ENCODE results near the gene SLC18A3.

SLC18A3 gene

GRCh38 chr10:49596493-49596809, 13.7 kb upstream of the SLC18A3 start:
- DNase-seq (ENCODE audit: low spot score): no peak

DNA sequence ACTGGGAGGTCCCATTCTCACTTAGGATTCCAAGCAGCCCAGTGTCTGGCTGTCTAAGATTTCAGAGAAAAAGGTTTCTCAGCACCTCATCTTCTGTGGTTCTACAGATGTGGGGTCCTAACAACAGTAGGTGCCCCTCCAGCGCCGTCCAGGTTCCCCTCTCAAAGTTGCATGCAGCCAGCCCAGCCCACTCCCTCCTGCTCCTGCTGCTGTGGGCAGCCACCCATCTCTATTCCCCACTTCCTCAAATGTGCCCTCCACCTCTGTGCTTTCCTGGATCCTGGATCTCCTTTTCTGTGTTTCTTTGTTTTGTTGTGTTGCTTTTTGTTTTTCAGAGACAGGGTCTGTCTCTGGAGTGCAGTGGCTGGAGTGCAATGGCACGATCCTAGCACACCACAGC, 13.3 kb upstream of the SLC18A3 start:
- no peak for DNase-seq (ENCODE audit: low spot score)

DNA sequence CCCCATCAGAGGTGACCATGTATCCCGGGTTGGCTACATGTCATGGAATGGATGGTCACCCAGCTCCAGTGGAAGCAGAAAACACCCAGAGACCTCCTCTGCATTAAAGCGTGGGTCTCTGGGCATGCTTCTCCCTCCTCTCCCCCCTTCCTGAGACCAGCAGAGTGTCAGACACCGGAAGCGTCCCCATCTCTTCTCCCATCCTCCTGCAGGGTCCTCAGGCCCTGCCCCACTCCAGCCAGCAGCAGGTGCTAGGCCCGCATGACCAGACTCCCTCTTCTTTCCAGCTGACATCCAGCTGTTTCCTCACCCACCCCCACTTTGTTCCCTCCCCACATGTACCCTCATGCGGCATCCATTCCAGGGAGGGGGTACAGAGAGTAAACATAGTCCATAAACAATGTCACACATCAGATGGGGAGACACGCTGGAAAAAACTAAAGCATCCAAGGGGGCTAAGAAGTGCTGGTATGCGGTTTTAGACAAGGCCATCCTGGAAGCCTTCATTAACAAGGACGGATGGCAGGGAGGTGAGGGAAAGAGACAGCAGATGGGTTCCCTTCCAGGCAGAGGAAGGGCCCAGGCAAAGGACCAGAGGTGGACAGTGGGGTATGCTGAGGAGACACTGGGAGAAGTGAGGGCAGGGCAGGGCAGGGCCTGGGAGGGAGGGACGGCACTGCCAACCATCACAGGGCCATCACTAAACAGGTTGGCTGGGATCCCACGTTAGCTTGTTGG, 12.5 kb upstream of the SLC18A3 start:
- no peak for DNase-seq (ENCODE audit: low spot score)

DNA sequence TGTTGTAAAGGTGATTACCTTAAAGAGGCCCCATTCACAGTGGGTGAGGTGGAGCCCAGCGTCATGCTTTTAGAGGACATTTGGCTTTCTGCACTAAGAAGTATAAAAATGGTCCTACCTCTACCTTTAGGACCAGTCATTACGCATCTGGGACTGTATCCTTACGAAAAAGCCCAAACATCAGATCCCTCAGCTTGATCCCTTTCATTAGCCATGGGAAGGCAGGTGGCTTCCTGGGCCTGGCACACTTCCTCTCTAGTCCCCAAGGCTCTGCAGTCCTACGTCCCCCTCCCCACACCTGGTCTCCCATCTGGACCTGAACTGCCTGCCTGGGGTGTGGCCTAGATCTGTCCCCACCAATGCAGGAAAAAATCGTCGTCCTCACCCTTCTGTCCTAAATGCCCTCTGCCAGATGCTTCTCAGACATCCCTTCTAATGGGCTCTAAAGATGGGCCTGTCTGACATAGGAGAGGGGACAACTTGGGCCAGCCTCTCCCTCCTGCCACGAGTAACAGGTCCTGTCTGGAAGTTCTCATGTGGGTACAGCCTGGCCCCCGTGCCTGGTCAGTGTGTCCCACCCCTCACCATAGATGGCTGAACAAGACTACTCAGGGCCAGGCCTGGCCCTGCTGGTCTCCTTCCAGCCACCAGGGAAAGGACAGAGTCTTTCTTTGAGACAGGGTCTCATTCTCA, 11.8 kb upstream of the SLC18A3 start:
- no peak for DNase-seq (ENCODE audit: low spot score)

DNA sequence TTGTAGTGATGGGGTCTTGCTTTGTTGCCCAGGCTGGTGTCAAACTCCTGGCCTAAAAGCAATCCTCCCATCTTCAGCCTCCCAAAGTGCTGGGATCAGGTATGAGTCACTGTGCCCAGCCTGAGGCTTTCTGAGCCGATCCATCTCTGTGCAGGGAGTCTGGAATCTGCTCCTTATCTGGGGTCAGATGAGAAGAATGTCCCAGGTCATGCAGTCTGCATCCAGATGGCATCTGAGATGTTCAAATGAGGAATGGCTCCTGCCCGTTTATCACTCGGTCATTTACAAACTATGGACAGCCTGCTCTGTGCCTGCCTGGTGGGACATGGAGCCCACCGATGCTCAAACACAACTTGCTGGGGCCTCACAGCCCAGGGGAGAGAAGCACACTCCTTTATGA, 11.1 kb upstream of the SLC18A3 start:
- DNase-seq (ENCODE audit: low spot score): no peak

DNA sequence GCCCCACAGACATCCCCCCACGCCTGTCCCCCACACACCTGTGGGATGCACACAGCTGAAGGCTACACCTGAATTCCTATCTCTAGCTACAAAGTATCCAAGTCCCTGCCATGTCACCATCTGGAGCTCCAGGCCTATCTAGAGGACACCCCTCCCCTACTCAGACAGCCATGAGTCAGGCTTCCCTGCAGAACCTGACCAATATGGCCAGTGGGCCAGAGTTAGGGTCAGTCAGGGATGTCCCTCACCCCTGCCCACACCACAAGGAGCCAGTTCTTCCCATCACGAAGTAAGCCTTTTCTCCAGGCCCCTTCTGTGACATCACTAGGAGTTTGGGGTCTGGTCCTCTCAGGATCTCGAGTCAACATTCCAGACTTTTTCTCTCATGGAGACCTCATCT, 10.6 kb upstream of the SLC18A3 start:
- no peak for DNase-seq (ENCODE audit: low spot score)

DNA sequence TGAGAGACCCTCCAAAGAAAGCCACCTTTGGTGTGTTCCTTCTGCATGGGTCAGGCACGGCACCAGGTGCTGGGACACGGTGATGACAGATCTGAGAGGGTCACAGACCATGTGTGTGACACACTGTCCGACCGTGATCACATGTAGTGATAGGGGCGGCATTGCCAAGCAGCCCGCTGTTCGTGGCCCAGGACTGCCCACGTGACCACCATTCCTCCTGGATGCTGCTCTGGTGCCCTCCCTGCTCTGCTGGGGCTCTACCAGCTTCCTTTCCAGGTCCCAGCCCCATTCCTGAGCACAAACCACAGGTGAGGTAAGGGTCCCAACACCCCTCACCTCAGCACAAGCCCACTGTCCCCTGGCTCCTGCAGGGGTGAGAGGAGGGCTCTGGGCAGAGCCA, 10.1 kb upstream of the SLC18A3 start:
- no peak for DNase-seq (ENCODE audit: low spot score)

DNA sequence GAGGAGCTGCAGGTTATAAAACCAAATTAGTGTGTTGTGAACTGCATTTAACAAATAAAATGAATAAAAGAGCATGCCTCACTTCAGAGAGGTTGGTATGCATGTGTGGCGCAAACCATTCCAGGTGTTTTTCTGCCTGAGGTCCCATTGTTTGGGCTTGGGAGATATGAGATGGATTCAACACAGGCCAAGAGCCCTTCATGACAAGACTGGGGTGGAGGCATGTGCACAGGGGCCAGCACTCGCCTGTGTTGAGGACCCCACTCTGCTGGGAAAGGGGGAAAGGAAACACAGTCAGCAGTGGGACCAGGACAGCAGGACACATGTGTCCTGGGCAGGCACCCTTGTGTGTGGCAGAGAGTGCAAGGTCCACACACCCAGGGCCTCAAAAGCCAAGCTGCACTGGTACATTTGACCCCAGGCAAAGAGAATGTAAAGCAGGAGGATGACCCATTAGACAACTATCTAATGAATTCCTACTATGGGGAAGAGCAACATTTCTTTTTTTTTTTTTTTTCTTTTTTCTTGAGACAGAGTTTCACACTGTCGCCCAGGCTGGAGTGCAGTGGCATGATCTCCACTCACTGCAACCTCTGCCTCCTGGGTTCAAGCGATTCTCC, 9.2 kb upstream of the SLC18A3 start:
- DNase-seq (ENCODE audit: low spot score): no peak

DNA sequence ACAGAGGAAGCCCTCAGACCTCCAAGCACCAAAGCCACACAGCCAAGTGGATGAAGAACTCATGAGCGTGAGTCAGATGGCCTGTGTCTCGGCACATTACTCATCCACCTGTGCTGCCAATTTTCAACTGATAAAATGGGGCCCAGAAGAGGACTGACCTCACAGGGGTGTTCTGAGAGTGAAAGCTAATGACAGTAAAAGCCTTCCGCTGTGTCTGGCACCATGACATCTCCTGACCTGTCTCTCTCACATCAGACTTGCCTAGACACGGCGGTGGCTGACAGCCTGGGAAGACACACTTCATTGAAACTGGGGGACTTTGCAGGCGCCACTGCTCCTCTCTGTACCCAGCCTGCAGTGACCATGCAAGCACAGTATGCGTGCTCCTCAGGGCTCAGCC, 8.3 kb upstream of the SLC18A3 start:
- DNase-seq (ENCODE audit: low spot score): peak; percentile 13

DNA sequence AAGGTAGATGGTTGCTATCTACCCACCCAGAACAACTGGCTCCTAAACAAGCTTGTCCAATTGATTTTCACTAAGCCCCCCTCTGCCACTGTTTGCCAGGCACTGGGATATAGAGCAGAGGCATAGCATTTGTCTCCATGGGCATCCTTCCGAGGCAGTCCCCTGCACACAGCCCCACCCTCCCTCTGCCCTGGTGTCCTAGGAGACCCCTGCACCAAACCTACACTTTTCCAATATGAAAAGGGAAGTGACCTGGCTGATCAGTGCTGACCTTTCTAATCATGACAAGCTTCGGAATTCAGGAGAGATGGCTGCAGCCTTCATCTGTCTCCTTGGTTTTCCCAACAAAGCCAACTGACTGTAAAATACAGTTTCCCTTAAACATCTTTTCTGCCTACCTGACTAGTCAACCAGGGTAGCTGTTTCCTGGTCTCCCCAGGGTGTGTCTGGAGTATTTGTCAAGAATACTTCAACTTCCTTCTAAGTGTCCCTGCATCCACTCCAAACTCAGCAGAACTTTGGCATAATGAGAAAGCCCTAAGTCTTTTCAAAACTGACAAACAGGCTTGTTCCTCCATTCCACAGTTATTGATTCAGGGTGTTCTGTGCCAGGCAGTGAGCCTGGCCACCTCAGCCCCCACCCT, 7.6 kb upstream of the SLC18A3 start:
- DNase-seq (ENCODE audit: low spot score): no peak

DNA sequence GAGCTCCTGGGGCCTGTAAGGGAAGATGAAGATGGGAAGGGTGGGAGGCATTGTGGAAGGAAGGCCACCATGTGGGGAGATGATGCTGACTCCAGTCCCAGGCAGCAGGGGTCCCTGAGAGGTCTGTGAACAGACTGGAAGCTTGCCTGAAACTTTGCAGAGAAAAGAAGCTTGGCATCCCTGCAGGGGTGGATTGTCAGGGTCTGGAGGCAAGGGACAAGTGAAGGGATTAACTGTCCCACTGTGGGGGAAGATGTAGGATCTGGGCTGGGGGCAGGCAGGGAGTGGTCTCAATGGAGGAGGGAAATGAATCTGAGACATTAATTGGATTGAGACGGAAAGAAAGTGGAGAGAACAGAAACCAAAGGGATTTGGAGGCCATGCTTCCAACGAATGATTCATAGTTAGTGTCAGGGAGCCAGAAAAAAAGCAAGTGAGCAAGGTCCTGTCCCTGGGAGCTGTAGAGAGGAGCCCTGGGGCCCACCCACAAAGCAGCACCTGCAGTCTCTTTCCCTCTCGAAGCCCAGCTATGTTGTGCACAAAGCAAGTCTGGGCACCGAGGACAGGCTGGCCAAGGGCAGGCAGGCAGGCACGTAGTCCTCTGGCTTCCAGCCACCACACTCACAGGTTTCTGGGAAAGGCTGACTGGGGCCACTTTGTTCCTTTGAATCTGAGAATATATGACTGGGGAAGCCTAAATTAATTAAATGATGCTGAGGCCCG, 4.7 kb upstream of the SLC18A3 start:
- DNase-seq (ENCODE audit: low spot score): no peak

- no peak for DNase-seq (ENCODE audit: low spot score)
These were observed 4.1 kb upstream of the SLC18A3 start for GRCh38 chr10:49605939-49606509.

GRCh38 chr10:49606981-49607535, 3.1 kb upstream of the SLC18A3 start:
- DNase-seq (ENCODE audit: low spot score): peak; percentile 54

GRCh38 chr10:49608166-49609005, 1.7 kb upstream of the SLC18A3 start:
- no peak for DNase-seq (ENCODE audit: low spot score)

- no peak for DNase-seq (ENCODE audit: low spot score)
These were observed 1.2 kb upstream of the SLC18A3 start for GRCh38 chr10:49609006-49609282.

DNA sequence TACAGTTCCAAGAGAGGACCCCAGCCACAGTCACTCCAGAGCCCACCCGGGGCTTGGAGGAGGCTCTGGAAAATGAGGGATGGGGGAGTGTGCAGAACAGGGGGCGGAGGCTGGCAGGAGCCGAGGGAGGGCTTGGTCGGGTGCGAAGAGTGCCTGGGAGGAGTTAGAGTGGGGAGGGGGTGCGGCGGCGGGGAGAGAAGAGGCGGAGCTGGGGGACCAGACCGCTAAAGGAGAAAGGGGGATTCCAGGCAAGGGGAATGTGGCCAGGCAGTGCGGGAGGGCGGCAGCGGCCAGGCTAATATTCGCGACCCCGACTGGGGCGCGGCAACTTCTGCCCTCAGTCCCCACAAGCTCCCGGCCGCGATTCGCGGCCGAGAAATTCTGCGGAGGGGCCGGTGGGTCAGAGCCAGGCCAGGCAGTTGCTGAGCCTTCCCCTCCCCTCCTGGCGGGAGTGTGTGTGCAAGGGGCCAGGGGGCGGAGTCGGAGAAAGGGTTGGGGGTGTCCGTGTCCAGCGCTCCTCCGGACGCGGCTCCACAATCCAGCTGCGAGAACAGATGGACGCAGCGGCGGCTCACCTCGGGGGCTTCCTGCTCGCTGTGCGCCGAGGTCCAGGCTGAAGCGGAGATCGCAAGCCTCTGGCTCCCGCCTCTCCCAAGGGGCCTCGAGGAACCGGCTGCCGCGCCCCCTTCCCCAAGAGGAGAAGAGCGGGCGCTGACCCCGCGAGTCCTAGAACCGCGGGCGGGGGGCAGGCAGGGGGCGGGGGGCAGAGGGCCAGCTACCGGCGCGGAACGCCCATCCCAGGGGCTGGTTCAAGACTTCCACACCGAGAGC, 612 bp upstream of the SLC18A3 start:
- DNase-seq (ENCODE audit: low spot score): no peak

- DNase-seq (ENCODE audit: low spot score): no peak
These were observed 502 bp downstream of the SLC18A3 start for GRCh38 chr10:49610458-49611165.

DNA sequence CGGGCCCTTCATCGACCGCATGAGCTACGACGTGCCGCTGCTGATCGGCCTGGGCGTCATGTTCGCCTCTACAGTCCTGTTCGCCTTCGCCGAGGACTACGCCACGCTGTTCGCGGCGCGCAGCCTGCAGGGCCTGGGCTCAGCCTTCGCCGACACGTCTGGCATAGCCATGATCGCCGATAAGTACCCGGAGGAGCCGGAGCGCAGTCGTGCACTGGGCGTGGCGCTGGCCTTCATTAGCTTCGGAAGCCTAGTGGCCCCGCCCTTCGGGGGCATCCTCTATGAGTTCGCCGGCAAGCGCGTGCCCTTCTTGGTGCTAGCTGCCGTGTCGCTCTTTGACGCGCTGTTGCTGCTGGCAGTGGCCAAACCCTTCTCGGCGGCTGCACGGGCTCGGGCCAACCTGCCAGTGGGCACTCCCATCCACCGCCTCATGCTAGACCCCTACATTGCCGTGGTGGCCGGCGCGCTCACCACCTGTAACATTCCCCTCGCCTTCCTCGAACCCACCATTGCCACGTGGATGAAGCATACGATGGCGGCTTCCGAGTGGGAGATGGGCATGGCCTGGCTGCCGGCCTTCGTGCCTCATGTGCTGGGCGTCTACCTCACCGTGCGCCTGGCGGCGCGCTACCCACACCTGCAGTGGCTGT, 1.2 kb downstream of the SLC18A3 start:
- no peak for DNase-seq (ENCODE audit: low spot score)
